Mammary epithelial cell (primary cell): ENCODE results near the gene MYBBP1A.

Experiments
- CTCF ChIP-seq, 2 donors: IDR thresholded peaks in 1 of 2; conservative IDR thresholded peaks in 1 of 2; 2 replicates each; pipeline ENCODE4 v1.5.1; 2011 to 2012; ENCODE audit warnings: inconsistent platforms in 2 of 2, low read length in 2 of 2, mild to moderate bottlenecking in 2 of 2, control low read depth in 1 of 2, low read depth in 1 of 2; ENCODE audit not compliant: insufficient read depth in 1 of 2; ENCODE audit errors: extremely low read depth in 1 of 2
- EZH2 ChIP-seq: IDR thresholded peaks from 2 replicates; pipeline ENCODE4 v1.6.1; 2012; ENCODE audit warnings: low read length, inconsistent platforms, borderline replicate concordance

- TF ChIP-seq CTCF (conservative IDR thresholded peaks at IDR 0.05 in 1 of 2, IDR thresholded peaks at IDR 0.05 in 1 of 2; ENCODE audit: extremely low read depth in 1 of 2, insufficient read depth in 1 of 2, low read depth in 1 of 2, low read length in 2 of 2) (peak; percentile 62 to 83), EZH2 (no peak)
These were observed 11.6 kb upstream of the MYBBP1A start for GRCh38 chr17:4566785-4567184.
